ENCODE data around the gene AFAP1. TPM values are rescaled to one million over a fixed set of nuclear protein-coding genes. Genes with fewer than 3 reads are reported as not detected.

AFAP1 gene
- total RNA-seq, 1 donor from 2014 or later, result 27.8 TPM

DNA sequence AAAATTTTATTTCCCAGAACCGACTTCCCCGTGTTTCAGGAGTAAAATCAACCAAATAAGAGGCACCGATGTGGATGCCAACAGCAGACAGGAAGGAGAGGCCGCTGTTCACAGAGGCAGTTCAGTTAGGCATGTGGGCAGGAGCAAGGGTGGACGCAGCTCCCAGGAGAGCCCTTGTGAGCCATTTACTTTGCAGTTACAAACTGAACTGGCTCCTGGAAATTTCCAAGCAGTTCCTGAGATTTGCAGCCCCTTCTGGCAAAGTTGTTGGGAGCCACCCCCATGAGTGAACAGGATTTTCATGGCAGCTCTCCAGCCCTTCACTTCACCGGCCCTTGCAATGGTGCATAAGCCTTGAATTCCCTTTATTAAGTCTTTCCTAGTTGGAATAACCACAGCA is 189.1 kb downstream of the AFAP1 start:
- H3K4me3 Mint-ChIP-seq (ENCODE audit: unreplicated experiment), result no peak overlapping the region
- H3K27ac Mint-ChIP-seq (ENCODE audit: unreplicated experiment), result no peak overlapping the region
- H3K9me3 Mint-ChIP-seq (ENCODE audit: unreplicated experiment), result no peaks in the 10 kb centered on the region
- H3K27me3 Mint-ChIP-seq (ENCODE audit: unreplicated experiment), result peaks cover 8% of the 10 kb centered on the region
- TF ChIP-seq CTCF (IDR thresholded peaks at IDR 0.05; ENCODE audit: unreplicated experiment), result no peak
- no peaks in the 10 kb centered on the region for H3K36me3 Mint-ChIP-seq (ENCODE audit: low read depth, unreplicated experiment)
- peaks cover 2% of the 10 kb centered on the region for H3K4me1 Mint-ChIP-seq (ENCODE audit: unreplicated experiment)
- no peak for DNase-seq (ENCODE audit: low spot score)

DNA sequence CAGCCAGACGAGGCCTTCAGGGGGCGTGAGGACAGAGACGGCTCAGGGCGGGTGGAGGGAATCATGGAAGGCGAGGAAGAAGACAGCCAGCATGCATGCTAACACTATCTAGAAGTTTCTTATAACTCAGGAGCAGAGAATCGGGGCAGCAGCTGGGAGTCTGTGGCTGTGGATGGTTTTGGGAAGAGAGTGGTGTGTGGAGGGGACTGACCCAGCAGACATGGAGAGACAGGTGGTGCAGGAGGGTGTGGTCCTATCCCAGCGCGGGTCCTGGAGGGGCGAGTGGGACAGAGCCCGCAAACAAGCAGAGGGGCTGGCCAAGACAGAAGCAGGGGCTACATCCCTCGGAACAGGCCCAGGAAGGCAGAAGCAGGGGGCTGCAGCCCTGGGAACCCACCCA is 192.1 kb downstream of the AFAP1 start:
- Mint-ChIP-seq H3K27ac (ENCODE audit: unreplicated experiment) (no peak overlapping the region), H3K27me3 (ENCODE audit: unreplicated experiment) (peaks cover 9% of the 10 kb centered on the region), H3K36me3 (ENCODE audit: low read depth, unreplicated experiment) (no peaks in the 10 kb centered on the region), H3K4me1 (ENCODE audit: unreplicated experiment) (no peaks in the 10 kb centered on the region), H3K9me3 (ENCODE audit: unreplicated experiment) (no peaks in the 10 kb centered on the region), H3K4me3 (ENCODE audit: unreplicated experiment) (no peak overlapping the region)
- TF ChIP-seq CTCF (IDR thresholded peaks at IDR 0.05; ENCODE audit: unreplicated experiment), result no peak
- DNase-seq (ENCODE audit: low spot score), result no peak

- H3K27me3 Mint-ChIP-seq (ENCODE audit: unreplicated experiment), result peaks cover 9% of the 10 kb centered on the region
- H3K27ac Mint-ChIP-seq (ENCODE audit: unreplicated experiment), result no peak overlapping the region
- no peaks in the 10 kb centered on the region for H3K9me3 Mint-ChIP-seq (ENCODE audit: unreplicated experiment)
- H3K36me3 Mint-ChIP-seq (ENCODE audit: low read depth, unreplicated experiment), result no peaks in the 10 kb centered on the region
- H3K4me1 Mint-ChIP-seq (ENCODE audit: unreplicated experiment), result no peaks in the 10 kb centered on the region
- no peak for TF ChIP-seq CTCF (IDR thresholded peaks at IDR 0.05; ENCODE audit: unreplicated experiment)
- no peak overlapping the region for H3K4me3 Mint-ChIP-seq (ENCODE audit: unreplicated experiment)
- DNase-seq (ENCODE audit: low spot score), result no peak
Measured at GRCh38 chr4:7747062-7747385, 192.6 kb downstream of the AFAP1 start.

DNA sequence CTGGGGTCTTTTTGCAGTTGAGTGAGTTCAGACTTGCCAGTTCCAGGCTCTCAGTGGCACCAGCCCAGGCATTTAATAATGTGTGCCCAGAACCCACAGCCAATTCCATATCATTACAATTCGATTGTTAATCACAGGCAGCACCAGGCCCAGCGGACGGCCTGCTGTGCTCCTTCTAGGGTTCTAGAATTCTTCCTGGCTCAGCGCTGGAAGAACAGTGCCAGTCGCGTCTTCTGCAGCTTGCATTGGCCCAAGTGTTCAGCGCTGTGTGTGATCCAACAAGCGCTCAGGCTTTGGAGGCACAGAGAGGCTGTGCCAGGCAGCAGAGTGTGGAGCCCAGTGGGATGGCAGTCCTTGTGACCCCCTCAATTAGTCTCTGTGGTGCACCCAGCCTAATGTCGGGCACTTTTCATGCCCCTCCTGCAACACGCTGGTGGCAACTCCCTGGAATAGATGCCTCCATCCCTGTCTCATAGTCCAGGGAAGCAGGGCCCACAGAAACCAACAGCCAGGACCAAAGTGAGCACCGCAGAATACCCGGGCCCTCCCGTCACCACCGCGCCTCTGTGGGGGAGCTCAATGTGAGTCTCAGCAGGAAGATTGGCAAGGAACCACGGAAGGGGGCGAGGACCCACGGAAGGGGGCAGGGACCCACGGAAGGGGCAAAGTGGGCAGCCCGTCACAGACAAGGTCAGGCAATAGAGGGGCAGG is 193.2 kb downstream of the AFAP1 start:
- TF ChIP-seq CTCF (IDR thresholded peaks at IDR 0.05; ENCODE audit: unreplicated experiment), result no peak
- H3K9me3 Mint-ChIP-seq (ENCODE audit: unreplicated experiment), result no peaks in the 10 kb centered on the region
- H3K4me1 Mint-ChIP-seq (ENCODE audit: unreplicated experiment), result no peaks in the 10 kb centered on the region
- no peak for DNase-seq (ENCODE audit: low spot score)
- H3K4me3 Mint-ChIP-seq (ENCODE audit: unreplicated experiment), result no peak overlapping the region
- H3K27me3 Mint-ChIP-seq (ENCODE audit: unreplicated experiment), result peaks cover 9% of the 10 kb centered on the region
- H3K36me3 Mint-ChIP-seq (ENCODE audit: low read depth, unreplicated experiment), result no peaks in the 10 kb centered on the region
- H3K27ac Mint-ChIP-seq (ENCODE audit: unreplicated experiment), result no peak overlapping the region

DNA sequence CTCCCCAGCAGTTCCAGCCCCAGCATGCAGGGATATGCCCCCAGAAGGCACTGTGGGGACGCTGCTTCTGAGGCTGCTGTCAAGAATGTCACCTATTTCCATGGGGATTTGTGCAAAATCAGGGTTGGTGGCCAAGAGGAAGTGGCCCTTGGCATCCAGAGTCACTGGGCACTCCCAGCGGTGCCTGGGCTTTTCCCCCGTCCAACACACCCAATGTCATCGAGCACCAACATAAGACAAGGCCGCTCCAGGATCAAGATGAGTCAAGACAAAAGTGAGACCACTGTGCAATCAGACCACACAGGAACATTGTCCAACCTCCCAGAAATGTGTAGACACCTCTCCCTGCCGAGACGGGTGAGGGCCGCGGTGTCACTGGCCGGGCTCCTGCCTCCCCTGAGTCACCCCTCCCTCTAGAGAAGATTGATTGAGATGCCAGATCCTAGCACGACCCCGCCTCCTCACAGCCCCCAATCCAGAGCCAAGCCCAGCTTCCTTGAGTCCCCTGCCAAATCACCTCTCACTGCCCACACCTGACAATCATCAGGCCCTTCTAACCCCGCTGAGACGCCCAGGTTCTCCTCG is 194.3 kb downstream of the AFAP1 start:
- TF ChIP-seq CTCF (IDR thresholded peaks at IDR 0.05; ENCODE audit: unreplicated experiment), result no peak
- no peaks in the 10 kb centered on the region for H3K9me3 Mint-ChIP-seq (ENCODE audit: unreplicated experiment)
- no peak overlapping the region for H3K27ac Mint-ChIP-seq (ENCODE audit: unreplicated experiment)

More for the DNA sequence above, 194.3 kb downstream of the AFAP1 start:
- Mint-ChIP-seq H3K4me1 (ENCODE audit: unreplicated experiment) (no peaks in the 10 kb centered on the region), H3K4me3 (ENCODE audit: unreplicated experiment) (no peak overlapping the region), H3K27me3 (ENCODE audit: unreplicated experiment) (peaks cover 9% of the 10 kb centered on the region), H3K36me3 (ENCODE audit: low read depth, unreplicated experiment) (no peaks in the 10 kb centered on the region)
- DNase-seq (ENCODE audit: low spot score), result no peak

Measured in endothelial cell (in vitro differentiated cells).